GM19099 (cell line): ENCODE measurements around the gene HSPG2.

Source experiments
- POLR2A ChIP-seq: IDR thresholded peaks from 3 replicates; pipeline ENCODE4 v1.6.1; 2011; ENCODE audit warnings: low read depth; ENCODE audit not compliant: insufficient read length; ENCODE audit errors: extremely low read depth

The HSPG2 gene

DNA sequence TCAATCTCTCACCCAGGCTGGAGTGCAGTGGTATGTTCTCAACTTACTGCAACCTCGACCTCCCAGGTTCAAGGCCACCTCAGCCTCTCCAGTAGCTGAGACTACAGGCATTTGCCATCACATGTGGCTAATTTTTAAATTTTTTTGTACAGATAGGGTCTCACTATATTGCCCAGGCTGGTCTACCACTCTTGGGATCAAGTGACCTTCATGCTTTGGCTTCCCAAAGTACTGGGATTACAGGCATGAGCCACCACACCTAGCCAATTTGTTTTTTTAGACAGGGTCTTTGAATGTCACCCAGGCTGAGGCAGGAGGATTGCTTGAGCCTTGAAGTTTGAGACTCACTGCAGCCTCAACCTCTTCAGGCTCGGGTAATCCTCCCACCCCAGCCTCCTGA lies 144.0 kb downstream of the HSPG2 start:
- no peak for TF ChIP-seq POLR2A

GRCh38 chr1:21786640-21787039 lies 150.5 kb downstream of the HSPG2 start:
- no peak for TF ChIP-seq POLR2A

DNA sequence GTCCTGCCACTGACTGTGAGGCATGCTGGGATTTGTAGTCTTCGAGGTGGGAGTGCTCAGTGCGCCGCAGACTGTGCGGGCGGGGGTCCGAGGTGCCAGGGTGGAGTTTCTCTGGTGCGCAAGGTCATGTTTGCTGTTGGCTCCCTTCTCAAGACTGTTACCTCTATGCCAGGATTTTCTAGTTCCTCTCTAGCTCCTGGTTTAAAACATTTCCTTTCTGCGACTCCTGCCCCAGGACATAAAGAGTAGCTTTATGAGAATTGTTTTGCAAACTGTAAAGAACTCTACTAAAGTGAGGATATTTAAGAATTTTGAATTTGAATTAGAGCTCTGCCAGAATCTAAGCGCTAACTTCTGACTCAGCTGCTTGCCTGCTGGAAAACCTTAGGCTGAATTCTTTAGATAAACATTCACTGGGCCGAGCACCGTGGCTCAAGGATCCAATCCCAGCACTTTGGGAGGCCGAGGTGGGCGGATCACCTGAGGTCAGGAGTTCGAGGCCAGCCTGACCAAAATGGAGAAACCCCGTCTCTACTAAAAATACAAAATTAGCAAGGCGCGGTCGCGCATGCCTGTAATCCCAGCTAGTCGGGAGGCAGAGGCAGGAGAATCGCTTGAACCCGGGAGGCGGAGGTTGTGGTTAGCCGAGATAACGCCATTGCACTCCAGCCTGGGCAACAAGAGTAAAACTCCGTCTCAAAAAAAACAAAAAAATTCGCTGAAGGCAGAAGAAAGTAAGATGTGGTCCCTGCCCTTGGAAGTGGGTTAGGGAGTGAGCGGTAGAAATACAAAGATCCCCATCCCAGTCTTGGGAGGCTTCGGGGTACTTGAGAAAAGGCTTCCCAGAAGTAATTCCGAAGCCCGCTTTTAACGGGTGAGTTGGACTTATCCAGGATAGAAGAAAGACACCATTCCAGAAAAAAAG lies 153.2 kb downstream of the HSPG2 start:
- no peak for TF ChIP-seq POLR2A

- peak; percentile 99 for TF ChIP-seq POLR2A
Measured at GRCh38 chr1:21782868-21783678, 154.0 kb downstream of the HSPG2 start, which contains the start of gene USP48. Gene USP48 (minus strand): TSS chr1:21783149. CDS start chr1:21782957, 192 bp downstream.

DNA sequence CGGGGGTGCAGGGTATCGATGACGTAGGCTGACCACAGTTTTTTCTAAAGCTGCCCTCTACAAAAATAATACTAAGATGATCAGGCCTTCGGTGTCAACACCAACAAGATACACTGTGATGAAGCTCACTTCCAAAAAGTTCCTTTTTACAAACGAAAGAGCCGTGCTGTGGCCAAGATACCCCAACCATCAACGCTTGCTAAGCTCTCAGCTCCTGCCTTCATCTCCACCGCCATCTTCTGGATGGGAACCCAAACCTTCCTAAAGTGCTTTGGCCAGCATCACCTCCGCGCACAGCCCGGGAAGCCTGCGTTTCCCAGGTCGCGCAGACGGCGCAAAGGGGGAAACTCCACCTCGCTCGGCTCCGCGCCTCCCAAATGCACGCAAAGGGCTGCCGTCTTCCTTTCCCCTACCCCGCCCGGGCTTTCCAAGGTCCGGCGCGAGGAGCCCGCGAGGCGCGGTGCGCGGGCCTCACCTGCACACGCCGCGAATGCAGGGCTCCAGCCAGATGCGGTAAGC lies 154.7 kb downstream of the HSPG2 start:
- no peak for TF ChIP-seq POLR2A

- peak; percentile 47 for TF ChIP-seq POLR2A
Measured at GRCh38 chr1:21781815-21782348, 155.2 kb downstream of the HSPG2 start.

DNA sequence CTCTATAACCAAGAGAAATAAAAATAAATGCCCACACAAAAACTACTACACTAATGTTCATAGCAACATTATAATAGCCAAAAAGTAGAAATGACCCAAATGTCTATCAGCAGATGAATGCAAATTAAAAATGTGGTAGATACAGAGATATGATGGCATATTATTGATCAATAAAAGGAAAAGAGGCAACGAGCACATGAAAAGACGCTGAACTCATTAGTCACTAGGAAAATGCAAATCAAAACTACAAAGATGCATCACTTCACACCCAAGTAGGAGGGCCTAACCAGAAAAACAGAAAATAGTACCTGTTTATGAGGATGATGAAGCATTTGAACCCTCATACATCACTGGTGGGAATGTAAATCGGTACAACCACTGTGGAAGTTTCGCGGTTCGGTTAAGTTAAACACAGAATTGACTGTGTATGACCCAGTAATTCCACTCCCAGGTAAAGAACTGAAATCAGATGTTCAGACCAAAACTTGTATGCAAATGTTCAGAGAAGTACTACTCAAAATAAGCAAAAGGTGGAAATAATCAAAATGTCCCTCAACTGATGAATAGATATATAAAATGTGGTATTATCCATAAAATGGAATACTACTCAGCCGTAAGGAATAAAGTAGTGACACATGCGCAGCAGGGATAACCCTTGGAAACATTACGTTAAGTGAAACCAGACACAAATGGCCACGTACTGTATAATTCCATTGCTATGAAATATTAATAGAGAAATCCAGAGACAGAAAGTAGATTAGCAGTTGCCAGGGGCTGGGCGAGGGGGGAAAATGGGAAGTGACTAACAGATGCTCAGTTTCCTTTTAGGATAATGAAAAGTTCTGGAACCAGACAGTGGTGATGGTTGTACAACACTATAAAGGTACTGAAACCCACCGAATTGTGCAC lies 157.2 kb downstream of the HSPG2 start:
- TF ChIP-seq POLR2A: peak; percentile 50

DNA sequence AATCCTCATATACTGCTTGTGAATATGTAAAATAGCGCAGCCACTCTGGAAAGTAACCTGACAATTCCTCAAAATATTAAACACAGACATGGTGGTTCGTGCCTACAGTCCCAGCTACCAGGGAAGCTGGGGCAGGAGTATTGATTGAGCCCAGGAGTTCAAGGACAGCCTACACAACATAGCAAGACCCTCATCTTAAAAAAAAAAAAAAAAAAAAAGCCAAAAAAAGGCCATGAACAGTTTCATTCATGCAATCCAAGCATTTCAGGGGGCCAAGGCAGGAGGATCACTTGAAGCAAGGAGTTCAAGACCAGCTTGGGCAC lies 158.7 kb downstream of the HSPG2 start:
- TF ChIP-seq POLR2A: no peak

GRCh38 chr1:21775985-21776562 lies 161.0 kb downstream of the HSPG2 start:
- TF ChIP-seq POLR2A: no peak

DNA sequence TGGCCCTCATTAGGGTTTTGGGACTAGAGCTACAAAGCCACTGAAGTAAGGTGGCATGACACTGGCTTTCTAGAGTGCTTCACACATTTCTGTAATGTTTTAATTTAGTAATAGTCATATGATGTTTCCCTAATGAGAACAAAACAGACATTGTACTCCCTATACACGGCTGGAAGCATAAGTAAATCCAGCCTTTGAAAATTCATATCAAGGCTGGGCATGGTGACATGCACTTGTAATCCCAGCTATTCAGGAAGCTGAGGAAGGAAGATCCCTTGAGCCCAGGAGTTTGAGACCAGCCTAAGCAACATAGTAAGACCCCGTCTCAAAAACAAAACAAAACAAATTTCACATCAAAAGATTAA lies 161.6 kb downstream of the HSPG2 start:
- no peak for TF ChIP-seq POLR2A

GRCh38 chr1:21774835-21775549 lies 162.1 kb downstream of the HSPG2 start:
- TF ChIP-seq POLR2A: no peak

- no peak for TF ChIP-seq POLR2A
Measured at GRCh38 chr1:21773585-21773984, 163.5 kb downstream of the HSPG2 start.
